Measurements from ENCODE around the gene POLK.

The POLK gene

DNA sequence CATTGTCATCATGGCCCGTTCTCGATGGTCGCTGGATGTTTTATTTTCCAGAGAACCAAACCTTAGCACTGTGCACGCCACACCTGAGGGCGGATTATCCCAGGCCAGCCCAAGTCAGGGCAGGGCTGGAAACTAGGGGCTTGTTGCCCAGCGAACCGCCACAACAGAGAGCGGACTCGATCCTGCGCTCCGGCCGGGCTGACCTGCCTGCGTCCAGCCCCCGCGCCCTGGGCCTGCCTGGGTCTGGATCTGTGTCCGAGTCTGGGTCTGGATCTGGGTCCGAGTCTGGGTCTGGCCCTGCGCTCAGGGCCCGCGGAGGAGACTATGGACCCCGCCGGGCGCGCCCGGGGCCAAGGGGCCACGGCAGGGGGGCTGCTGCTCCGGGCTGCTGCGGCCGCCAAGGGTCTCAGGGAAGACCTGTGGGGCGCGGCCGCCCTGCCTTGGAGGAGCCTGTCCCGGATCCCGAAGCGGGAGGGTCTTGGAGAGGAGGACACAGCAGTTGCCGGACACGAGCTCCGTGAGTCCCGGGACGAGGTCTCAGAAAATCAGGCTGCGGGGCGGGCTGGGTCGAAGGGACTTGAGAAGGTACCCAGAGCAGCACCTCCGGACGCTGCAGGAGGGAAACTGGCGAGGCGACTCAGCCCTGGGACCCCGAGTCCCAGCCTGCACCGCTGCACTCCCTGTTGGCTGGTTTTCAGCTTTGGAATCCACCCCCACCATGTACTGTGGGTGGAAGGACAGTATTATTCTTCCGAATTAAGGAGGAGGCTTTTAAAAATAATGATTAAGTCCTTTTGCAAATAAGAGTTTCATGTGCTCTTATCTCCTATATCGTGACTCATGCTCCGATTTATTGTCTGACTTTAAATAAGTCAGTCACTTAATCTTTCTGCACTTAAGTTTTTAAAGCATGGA, 99.9 kb downstream of the POLK start, which contains the start of gene ANKDD1B:
ANKDD1B (plus strand) TSS at position 143 of the 915 bp plus-strand sequence; CDS start at position 325, 182 bp downstream.
- DNase-seq, result no peak

DNA sequence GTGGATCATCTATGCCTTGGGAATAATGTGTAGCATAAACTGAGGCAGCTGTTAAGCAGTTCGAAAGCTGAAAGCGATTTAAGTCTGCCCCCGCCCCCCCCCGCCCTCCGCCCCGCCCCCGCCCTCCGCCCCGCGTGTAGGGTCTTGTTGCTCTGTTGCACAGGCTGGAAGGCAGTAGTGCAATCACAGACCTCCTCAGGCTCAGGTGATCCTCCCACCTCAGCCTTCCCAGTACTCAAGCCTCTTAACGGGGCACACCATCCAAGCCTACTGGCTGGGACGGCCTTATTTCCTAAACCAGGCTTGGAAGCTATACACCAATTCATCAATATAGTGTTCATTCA, 100.5 kb downstream of the POLK start:
- DNase-seq, result no peak

DNA sequence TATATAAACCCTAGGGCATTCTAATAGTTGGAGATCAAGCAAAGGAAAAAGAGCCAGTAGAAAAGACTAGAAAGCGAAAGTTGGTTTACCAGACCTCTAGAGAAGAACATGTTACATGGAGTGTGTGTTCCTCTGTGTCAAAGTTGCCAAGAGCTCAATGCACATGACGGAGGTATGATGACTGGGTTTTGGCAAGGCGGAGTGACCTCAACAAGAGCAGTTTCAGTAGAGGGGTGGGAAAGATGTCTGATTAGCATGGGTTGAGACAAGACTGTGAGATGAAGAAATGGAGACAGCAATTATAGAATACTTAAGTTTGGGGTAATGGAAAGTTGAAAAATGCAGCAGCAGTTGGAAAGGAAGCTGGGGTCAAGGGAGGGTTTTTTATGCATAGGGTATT, 101.2 kb downstream of the POLK start:
- DNase-seq, result no peak

DNA sequence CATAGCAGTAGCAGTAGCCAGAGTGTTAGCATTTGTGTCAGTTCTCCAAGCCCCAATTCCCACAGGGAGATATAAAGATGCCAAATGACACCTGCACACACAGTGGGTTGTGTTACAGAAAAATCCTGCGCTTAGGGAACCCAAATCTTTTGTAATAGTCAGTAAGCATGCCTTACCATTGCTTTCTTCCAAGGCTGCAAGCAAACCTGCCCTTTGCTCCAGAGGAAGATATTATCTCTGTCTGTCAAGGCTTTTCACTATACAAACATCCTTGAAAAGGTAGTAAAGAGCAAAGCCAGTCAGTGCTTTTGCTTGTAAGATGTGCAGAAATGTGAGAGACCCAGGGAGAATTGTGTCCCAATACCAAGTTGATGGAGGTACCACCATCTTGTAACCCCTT, 102.5 kb downstream of the POLK start:
- DNase-seq, result no peak

DNA sequence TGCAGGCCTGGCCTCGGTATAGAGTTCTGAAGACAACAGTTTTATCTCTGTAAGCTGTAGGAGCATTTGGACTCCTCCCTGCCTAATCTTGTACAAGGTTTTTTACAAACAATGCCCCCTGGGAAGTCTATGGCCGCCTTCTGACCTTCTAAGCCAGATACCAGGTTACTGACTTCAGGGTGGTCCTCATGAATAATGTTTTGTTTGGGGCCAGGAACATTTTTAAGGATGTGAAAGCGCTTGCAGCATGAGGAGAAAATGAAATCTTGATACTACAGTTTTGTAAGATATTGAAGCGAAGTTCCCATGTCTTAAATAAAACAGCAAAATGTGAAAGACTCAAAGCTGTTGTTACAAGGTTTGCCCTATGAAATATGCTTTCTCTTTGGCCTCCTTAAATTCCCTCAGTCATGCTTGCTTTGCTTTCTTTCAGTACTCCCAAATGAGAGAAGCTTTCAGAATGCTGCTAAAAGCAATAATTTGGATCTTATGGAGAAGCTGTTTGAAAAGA, 104.7 kb downstream of the POLK start:
- DNase-seq, result no peak

DNA sequence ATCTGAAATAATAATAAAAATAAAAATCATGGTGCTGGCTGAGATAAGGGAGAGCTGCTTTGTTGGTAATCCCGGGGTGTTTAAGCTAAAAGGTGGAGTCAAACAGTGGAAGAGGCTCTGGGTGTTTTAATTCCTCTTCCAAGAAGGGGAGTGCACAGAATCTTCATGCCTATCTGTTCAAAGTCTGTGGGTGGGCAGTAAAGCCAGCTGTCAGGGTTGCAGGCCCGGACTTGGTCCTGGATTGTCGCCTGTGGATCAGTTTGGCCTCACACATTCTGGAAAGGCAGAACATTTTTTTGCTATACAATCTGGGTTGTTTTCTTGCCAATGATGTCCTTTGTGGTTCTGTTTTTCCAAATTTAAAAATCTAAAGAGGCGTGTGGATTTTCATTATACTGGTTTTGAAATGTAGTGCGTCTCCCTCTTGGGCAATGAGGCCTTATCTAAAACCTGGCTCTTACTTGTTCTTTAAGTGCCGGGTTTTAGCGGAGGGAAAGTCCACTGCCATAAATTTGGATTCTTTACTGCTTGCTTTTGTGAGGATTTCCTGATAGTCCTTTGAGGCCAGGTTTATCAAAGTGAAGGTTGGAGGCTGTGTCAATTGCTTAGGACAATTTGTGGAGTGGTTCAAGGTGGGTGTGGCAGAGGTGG, 105.4 kb downstream of the POLK start:
- no peak for DNase-seq

DNA sequence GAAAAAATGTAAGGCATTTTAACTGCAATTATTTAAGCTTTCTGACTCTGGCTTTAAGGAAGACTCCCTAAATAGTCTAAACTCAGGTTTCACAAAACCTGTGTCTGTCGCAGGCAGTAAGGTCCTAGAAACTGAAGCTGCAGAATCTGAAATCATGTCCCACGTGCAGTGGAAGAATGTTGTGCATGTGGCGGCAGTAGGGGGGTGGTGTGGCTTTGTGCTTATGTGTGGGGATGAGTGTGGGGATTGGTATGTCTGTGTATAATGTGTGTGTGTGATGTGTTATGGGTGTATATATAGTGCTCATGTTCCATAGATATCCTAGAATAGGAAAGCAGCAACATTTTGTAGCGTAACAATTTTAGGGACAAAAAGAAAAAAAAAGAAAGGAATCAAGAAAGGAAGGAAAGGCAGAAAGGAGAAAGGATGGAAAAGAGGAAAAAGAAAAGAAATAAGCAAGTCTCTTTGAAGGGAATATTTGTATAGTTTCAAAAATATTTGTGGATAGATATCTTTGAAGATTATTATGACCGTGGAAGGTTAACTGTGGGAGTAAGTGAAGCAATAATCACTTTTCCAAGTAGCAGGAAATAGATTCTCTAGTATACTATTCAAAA, 106.2 kb downstream of the POLK start:
- DNase-seq, result no peak

DNA sequence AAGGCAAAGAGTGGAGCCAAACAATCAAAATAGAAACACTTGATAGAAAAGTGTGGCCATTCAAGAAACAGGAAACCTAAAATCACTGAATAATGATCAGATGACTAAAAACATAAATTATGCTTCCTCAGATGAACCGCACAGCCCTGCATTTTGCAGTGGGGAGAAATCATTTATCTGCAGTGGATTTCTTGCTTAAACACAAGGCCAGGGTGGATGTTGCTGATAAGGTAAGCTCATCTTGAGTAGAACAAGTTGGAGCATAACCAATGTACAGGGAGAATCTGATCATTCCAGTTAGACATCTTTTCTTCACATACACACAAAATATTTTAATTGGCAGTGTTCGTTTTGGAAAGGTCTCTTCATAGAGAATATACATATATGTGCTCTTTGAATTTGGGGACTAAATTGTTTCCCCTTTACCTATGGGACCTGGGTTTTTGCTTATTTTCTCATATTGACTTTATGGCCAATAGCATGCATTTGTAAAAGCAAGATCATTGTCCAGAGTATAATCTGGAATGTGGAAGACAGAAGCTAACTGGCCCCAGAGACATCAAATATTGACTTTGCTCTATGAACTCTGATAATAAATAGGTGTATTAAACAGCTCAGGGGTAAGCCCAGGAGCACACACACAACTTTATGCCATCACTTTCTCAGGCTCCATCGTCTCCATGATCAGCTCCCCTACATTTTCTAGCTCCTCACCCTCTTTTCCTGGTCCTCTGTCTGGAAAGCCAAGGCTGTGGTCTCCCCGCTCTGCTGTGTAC, 108.7 kb downstream of the POLK start:
- no peak for DNase-seq

DNA sequence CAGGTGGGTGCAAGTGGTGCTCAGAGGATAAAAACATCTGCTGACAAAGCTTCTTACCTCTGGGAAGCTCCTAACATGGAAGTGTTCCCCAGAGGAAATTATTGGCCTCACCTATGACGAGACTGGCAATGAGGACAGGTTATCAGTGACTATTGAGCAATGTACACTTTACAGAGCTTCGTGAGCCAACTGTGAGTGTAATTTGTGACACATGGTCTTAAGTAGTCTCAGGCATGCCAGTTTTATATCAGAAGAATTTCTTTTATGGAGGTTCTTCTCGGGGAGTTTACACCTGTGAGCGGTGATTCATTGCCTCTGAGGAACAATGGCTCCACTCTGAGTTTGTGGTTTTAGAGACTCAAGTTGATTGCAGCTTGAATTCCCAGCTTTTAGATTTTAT, 110.9 kb downstream of the POLK start:
- DNase-seq, result no peak

DNA sequence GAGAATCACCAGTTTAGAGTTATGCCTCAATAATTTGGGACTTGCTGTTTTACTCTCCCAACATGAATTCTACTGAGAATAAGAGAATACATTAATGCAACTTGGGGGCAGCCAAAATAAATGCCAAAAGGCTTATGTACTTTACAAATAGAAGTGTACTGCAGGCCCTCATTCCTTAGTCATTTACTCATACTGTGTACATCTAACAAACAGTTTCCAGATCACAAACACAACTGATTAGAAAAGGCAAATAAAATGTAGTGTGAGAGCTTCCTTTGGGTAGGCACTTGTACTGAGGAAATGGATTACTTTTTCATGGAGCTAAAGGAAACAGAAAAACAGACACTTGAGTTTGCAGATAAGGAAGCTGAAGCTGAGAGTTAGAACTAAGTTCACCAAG, 112.2 kb downstream of the POLK start:
- DNase-seq, result no peak

DNA sequence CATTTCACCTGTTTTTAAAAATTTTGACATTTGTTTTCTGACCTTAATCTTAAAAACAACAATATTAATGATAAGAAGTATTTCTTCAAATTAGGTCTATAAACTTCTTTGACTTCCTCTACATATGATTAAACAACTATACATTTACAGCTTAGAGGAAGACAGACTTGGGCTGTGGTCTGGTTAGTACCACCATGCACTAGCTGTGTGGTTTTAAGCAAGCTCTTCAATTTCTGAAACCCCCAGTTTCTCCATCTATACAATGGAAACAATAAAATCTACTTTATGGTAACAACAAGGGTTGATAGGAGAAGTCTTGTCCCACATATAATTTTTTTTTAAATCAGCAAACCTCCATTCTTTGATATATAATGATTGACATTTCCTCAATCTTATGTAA, 115.3 kb downstream of the POLK start:
- DNase-seq, result no peak

DNA sequence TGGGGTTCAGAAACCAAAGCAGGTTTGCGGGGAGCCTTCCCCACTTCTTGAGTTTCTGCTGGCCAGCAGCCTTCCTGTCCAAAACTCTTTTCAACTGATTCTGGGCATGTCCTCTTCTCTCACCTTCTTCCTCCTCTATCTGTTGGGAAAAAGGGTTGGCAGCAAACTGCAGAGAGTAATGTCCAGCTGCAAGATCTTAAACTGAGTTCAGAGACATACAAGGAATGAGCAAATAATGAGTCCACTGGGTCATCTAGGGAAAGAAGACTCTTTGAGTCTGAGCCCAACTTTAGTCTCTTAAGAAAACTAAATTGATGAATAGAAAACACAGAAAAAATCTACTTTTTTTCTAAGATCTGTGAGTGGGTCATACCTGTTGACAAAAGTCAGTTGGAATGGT, 116.1 kb downstream of the POLK start:
- DNase-seq, result no peak

DNA sequence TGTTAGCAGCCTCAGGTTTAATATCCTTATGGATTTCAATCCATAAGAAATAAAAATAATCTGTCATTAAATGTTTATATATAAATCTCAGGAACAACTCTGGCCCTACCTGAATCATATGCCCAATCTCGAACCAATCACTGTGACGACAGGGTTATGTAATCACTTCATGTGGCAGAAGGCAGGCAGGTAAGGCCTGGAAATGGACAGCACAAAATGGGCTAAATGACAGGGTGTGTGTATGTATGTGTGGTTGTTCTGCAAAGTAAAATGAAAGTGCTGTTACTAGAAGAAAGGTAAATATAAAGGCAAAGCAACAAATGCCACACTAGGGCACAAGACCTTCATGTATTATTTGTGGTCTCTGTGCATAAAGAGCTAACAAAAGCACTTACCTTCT, 119.2 kb downstream of the POLK start:
- no peak for DNase-seq

DNA sequence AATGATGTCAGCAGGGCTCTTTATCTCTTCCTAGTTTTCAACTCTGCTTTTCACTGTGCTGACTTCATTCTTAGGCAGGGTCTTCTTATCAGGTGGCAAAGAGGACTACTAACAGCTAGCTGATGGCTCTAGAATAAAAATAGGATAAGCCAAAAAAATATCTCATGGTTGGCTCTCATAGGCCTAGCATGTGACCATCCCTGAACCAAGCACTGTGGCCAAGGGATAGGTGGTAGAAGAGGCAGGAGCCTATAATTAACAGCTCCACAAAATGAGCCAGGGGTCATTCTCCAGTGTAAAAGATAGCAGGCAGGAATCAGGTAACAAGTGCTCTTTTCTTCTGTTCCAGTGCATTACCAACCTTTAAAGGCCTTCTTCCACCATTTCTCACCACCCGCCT, 120.6 kb downstream of the POLK start:
- DNase-seq, result no peak

DNA sequence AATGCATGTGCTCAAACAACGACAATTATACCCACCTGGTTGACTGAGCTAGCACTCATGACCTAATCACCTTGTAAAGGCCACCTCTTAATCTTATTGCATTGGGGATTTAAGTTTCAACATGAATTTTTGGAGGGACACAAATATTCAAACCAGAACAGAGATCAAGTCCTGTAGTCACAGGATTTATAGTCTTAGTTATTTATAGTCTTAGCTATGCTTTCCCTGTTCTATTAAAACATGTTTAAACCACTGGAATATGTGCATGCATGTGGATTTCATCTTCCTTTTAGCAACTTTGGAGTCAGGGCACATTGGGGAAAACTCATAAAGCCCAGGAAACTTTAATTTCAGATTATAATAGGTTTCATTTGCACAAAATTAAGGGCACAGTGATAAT, 126.3 kb downstream of the POLK start:
- DNase-seq, result no peak

DNA sequence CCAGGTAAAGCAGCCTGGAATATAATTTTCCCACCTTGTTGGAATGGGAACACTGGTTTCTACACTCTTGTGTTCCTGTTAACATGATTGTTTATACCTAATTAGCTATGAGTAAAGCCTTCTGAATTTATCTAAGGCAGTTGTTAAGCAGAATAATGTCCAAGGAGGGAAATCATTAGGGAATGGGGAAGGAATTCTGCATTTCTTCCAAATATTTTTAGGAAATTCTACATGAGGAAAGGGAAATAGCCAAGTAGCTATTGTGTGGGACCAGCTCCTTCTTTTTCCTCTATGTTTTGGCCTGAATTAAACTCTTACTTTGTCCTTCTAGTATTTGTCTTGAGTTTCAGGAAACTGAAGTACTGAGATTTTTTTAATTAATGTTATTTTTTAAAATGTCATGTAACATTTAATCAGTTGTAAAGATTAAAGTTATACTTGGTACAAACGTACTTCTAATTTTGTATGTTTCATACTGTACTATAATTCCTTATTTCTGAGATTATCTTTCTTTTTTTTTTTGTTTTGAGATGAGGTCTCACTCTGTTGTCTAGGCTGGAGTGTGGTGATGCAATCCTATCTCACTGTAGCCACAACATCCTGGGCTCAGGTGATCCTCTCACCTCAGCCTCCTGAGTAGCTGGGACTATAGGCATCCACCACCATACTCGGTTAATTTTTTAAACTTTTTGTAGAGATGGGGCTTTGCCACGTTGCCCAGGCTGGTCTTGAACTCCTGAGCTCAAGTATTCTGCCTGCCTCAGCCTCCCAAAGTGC, 128.0 kb downstream of the POLK start:
- DNase-seq, result no peak

DNA sequence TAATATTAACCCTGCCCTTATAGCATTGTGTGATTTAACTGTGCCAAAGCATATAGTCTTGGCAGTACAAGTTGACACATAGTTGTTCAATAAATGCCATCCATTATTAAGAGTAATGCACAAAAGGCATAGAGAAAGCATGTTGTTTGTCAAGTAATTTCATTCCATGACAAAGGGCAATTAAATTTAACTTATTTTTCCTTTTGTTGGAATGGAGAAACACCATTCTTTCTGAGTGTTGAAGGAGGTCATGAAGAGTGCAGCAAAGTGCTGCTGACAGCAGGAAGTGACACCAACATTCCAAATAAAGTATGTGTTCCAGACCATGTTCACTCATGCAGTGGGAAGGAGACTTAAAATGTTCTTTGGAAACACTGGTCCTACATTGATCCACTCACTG, 128.7 kb downstream of the POLK start:
- no peak for DNase-seq

DNA sequence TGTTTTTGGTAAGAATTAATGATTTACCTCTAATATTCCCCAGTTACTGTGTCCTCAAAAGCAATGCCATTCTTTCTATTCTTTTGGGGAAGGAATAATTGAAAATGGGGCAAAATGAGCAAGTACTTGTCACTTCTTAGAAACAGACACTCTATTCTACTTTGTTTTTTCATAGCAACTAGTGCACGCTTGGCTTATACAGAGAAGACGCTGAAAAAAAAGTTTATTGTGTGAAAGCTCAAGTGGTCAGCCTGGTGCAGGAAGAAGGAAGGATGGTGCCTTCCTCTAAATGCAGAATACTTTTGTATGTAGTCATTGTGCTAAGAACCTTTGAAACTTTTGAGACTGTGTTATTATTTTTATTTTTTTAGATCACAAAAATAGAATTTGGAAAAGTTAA, 129.1 kb downstream of the POLK start:
- no peak for DNase-seq

DNA sequence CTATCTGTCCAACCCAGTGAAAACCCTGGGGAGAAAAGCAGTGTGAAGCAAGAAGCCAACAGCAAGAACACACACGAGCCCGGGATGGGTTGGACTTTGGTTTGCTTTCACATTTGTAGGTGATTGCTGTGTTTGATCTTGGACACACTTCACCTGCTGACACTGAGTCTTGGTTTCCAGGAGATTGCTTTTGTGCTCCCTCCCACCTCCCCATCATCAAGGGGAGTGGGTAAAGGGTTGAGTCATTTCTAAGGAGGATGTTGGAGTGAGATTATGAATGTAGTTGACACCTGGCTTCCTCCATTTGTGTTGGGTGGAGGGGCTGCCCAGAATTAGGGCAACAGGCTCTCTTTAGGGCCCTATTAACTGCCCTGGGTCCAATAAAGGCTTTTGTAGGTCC, 137.0 kb downstream of the POLK start:
- no peak for DNase-seq

Data from DMS153 (cell line).